HUES64 (cell line): Measurements from ENCODE around the gene ARHGEF2.

Experiments used
- H3K27ac ChIP-seq: 2 replicates; pipeline ENCODE4 v1.7.0; 2013; ENCODE audit warnings: low read depth, low read length, inconsistent platforms
- H3K27me3 ChIP-seq: 2 replicates; pipeline ENCODE4 v1.6.1; 2013; ENCODE audit warnings: mild to moderate bottlenecking, low read length; ENCODE audit not compliant: insufficient read depth
- H3K36me3 ChIP-seq: 2 replicates; pipeline ENCODE4 v1.6.1; 2013; ENCODE audit warnings: mild to moderate bottlenecking, low read length; ENCODE audit not compliant: insufficient read depth
- H3K4me1 ChIP-seq: 2 replicates; pipeline ENCODE4 v1.6.1; 2013; ENCODE audit warnings: mild to moderate bottlenecking, low read length, moderate library complexity; ENCODE audit not compliant: insufficient read depth
- H3K4me3 ChIP-seq: 2 replicates; pipeline ENCODE4 v1.5.1; 2013; ENCODE audit warnings: mild to moderate bottlenecking, low read length, moderate library complexity
- H3K9ac ChIP-seq: 2 replicates; pipeline ENCODE4 v1.6.1; 2013; ENCODE audit warnings: mild to moderate bottlenecking, low read depth, low read length
- H3K9me3 ChIP-seq: 2 replicates; pipeline ENCODE4 v1.6.1; 2013; ENCODE audit warnings: low read depth, low read length; ENCODE audit not compliant: insufficient read depth
- WGBS: fragments of 150-250, 120-280 bp; methylation state at CpG from one replicate; pipeline ENCODE4 v1.1.7; 2013; ENCODE audit warnings: missing lambda C conversion rate; 5-methylcytosine and 5-hydroxymethylcytosine counted together

Gene ARHGEF2

GRCh38 chr1:155968670-155969069 is 9.7 kb downstream of the ARHGEF2 start:
- Histone ChIP-seq H3K9me3 (no peaks in the 10 kb centered on the region), H3K27me3 (no peaks in the 10 kb centered on the region), H3K4me3 (no peak overlapping the region), H3K4me1 (peaks cover 39% of the 10 kb centered on the region), H3K36me3 (peaks cover 58% of the 10 kb centered on the region), H3K9ac (no peak overlapping the region), H3K27ac (no peak overlapping the region)
- 96% methylated on average over 3 of the region's 3 CpGs for whole genome bisulfite sequencing

GRCh38 chr1:155968051-155968400 is 10.3 kb downstream of the ARHGEF2 start:
- Histone ChIP-seq H3K4me1 (peaks cover 39% of the 10 kb centered on the region), H3K36me3 (peaks cover 63% of the 10 kb centered on the region), H3K4me3 (no peak overlapping the region), H3K9ac (no peak overlapping the region), H3K27me3 (no peaks in the 10 kb centered on the region), H3K9me3 (no peaks in the 10 kb centered on the region), H3K27ac (no peak overlapping the region; the same call in 1 of the 2 replicates)
- 86% methylated on average over 6 of the region's 7 CpGs for WGBS

- Histone ChIP-seq H3K27ac (peak overlapping the region; percentile 70), H3K9me3 (no peaks in the 10 kb centered on the region), H3K9ac (peak overlapping the region; percentile 54), H3K4me1 (peaks cover 39% of the 10 kb centered on the region), H3K4me3 (no peak overlapping the region), H3K36me3 (peaks cover 68% of the 10 kb centered on the region), H3K27me3 (no peaks in the 10 kb centered on the region)
- 66% methylated on average over 12 of the region's 13 CpGs for WGBS
Measured at GRCh38 chr1:155967341-155968050, 10.9 kb downstream of the ARHGEF2 start.

GRCh38 chr1:155966750-155967149 is 11.6 kb downstream of the ARHGEF2 start:
- H3K27ac ChIP-seq: no peak overlapping the region; the same call in 1 of the 2 replicates
- H3K36me3 ChIP-seq: peaks cover 73% of the 10 kb centered on the region
- H3K4me1 ChIP-seq: peaks cover 37% of the 10 kb centered on the region
- H3K9me3 ChIP-seq: no peaks in the 10 kb centered on the region
- no peaks in the 10 kb centered on the region for H3K27me3 ChIP-seq
- no peak overlapping the region for H3K4me3 ChIP-seq
- 94% methylated on average over 6 of the region's 7 CpGs for WGBS
- no peak overlapping the region for H3K9ac ChIP-seq

GRCh38 chr1:155966135-155966534 is 12.2 kb downstream of the ARHGEF2 start:
- H3K4me1 ChIP-seq: peaks cover 37% of the 10 kb centered on the region
- no peaks in the 10 kb centered on the region for H3K9me3 ChIP-seq
- H3K9ac ChIP-seq: no peak overlapping the region
- no peak overlapping the region for H3K4me3 ChIP-seq
- 90% methylated on average over 9 of the region's 9 CpGs for WGBS
- H3K36me3 ChIP-seq: peaks cover 78% of the 10 kb centered on the region
- no peak overlapping the region for H3K27ac ChIP-seq
- no peaks in the 10 kb centered on the region for H3K27me3 ChIP-seq

GRCh38 chr1:155964193-155964592 is 14.2 kb downstream of the ARHGEF2 start:
- Histone ChIP-seq H3K27me3 (no peaks in the 10 kb centered on the region), H3K4me1 (peaks cover 23% of the 10 kb centered on the region), H3K4me3 (no peak overlapping the region), H3K9me3 (no peaks in the 10 kb centered on the region), H3K9ac (no peak overlapping the region), H3K27ac (no peak overlapping the region), H3K36me3 (peaks cover 94% of the 10 kb centered on the region)
- WGBS: 95% methylated on average over 7 of the region's 7 CpGs

- Histone ChIP-seq H3K36me3 (peaks cover 96% of the 10 kb centered on the region), H3K27ac (no peak overlapping the region), H3K27me3 (no peaks in the 10 kb centered on the region), H3K9ac (no peak overlapping the region), H3K4me3 (no peak overlapping the region), H3K4me1 (peaks cover 8% of the 10 kb centered on the region), H3K9me3 (no peaks in the 10 kb centered on the region)
- WGBS: 96% methylated on average over 18 of the region's 18 CpGs
Measured at GRCh38 chr1:155962599-155963211, 15.6 kb downstream of the ARHGEF2 start.

GRCh38 chr1:155961937-155962336 is 16.4 kb downstream of the ARHGEF2 start:
- no peak overlapping the region for H3K27ac ChIP-seq
- WGBS: 83% methylated on average over 14 of the region's 14 CpGs
- H3K4me3 ChIP-seq: no peak overlapping the region
- 0 out of 2 replicates have a peak, but pooled peaks cover under 1% of the 10 kb centered on the region for H3K4me1 ChIP-seq
- no peaks in the 10 kb centered on the region for H3K27me3 ChIP-seq
- peaks cover 96% of the 10 kb centered on the region for H3K36me3 ChIP-seq
- no peaks in the 10 kb centered on the region for H3K9me3 ChIP-seq
- no peak overlapping the region for H3K9ac ChIP-seq

- Histone ChIP-seq H3K4me1 (no peaks in the 10 kb centered on the region), H3K9ac (no peak overlapping the region), H3K27ac (no peak overlapping the region)
Measured at GRCh38 chr1:155960081-155960745, 18.1 kb downstream of the ARHGEF2 start.

GRCh38 chr1:155957411-155957915 is 20.9 kb downstream of the ARHGEF2 start:
- Histone ChIP-seq H3K9ac (no peak overlapping the region), H3K36me3 (peaks cover 96% of the 10 kb centered on the region), H3K4me3 (no peak overlapping the region), H3K4me1 (no peaks in the 10 kb centered on the region), H3K27ac (no peak overlapping the region), H3K27me3 (no peaks in the 10 kb centered on the region), H3K9me3 (no peaks in the 10 kb centered on the region)
- WGBS: 95% methylated on average over 12 of the region's 12 CpGs

More at GRCh38 chr1:155960081-155960745, 18.1 kb downstream of the ARHGEF2 start:
- WGBS: 97% methylated on average over 3 of the region's 3 CpGs
- H3K36me3 ChIP-seq: peaks cover 96% of the 10 kb centered on the region
- H3K27me3 ChIP-seq: no peaks in the 10 kb centered on the region
- H3K9me3 ChIP-seq: no peaks in the 10 kb centered on the region
- H3K4me3 ChIP-seq: no peak overlapping the region

GRCh38 chr1:155954645-155955044 is 23.7 kb downstream of the ARHGEF2 start:
- H3K36me3 ChIP-seq: peaks cover 96% of the 10 kb centered on the region

More at GRCh38 chr1:155954645-155955044, 23.7 kb downstream of the ARHGEF2 start:
- Histone ChIP-seq H3K27ac (no peak overlapping the region), H3K4me3 (no peak overlapping the region), H3K27me3 (no peaks in the 10 kb centered on the region), H3K9me3 (no peaks in the 10 kb centered on the region), H3K9ac (no peak overlapping the region), H3K4me1 (no peaks in the 10 kb centered on the region)
- WGBS: over 99% methylated on average over 3 of the region's 3 CpGs
